Cardiac fibroblast (primary cell): ENCODE results near the gene PPARGC1A.

Source experiments
- DNase-seq, 2 donors: peaks; one replicate each; pipeline versions ENCODE4 v3.0.0 to v3.0.0-alpha.2; 2010; ENCODE audit warnings: low read depth in 2 of 2
- H3K4me3 ChIP-seq, 2 donors: replicated peaks in 1 of 2; 1 replicate in 1 of 2; 2 replicates in 1 of 2; pipeline ENCODE4 v1.5.1; 2011; ENCODE audit warnings: low read depth in 2 of 2, low read length in 2 of 2, mild to moderate bottlenecking in 2 of 2, moderate library complexity in 1 of 2
- TF ChIP-seq, protein P1 (sequence below): IDR thresholded peaks from one replicate; pipeline ENCODE4 v1.5.1; 2011; ENCODE audit warnings: low read depth, mild to moderate bottlenecking, low read length, inconsistent platforms

The PPARGC1A gene

DNA sequence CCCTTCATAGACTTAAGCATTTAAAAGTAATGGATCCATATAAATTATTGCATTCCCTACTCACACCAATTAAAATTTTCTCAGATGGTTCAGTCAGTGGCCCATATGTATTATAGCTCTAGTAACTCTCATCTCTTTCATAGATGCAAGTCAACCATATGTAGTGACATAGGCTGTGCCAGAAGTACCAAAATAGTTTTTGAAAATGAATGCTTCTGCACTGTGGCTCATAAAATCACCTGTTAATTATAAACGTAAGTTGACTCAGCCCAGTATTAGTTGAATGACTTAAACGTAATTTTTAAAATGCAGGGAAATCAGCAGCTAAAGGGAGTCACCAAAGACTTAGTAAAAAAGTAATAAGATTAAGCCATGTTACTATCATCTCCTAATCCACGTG is 143.8 kb downstream of the PPARGC1A start:
- no peak for DNase-seq
- H3K4me3 ChIP-seq = no peak overlapping the region
- TF ChIP-seq, protein P1, sequence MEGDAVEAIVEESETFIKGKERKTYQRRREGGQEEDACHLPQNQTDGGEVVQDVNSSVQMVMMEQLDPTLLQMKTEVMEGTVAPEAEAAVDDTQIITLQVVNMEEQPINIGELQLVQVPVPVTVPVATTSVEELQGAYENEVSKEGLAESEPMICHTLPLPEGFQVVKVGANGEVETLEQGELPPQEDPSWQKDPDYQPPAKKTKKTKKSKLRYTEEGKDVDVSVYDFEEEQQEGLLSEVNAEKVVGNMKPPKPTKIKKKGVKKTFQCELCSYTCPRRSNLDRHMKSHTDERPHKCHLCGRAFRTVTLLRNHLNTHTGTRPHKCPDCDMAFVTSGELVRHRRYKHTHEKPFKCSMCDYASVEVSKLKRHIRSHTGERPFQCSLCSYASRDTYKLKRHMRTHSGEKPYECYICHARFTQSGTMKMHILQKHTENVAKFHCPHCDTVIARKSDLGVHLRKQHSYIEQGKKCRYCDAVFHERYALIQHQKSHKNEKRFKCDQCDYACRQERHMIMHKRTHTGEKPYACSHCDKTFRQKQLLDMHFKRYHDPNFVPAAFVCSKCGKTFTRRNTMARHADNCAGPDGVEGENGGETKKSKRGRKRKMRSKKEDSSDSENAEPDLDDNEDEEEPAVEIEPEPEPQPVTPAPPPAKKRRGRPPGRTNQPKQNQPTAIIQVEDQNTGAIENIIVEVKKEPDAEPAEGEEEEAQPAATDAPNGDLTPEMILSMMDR = no peak

DNA sequence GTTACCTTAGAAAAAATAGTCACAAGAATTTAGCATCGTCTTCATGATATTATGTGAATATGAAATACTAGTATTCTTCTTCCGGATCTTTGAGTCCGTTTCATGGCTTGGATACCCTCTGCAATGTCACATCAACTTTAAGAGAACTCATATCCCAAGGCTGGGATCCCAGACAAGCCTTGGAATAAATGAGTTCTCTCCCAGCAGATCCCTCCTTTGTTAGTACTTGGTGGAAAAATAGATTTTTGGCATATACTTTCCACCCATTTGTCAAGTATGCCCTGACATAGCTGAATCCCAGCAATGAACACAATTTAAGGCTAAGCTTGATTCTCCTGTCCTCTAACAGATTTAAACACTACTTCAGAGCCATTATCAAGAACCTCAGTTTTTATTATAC is 144.5 kb downstream of the PPARGC1A start:
- no peak for DNase-seq
- no peak overlapping the region for H3K4me3 ChIP-seq
- TF ChIP-seq, protein P1 = no peak
